ENCODE data around the gene CGGBP1.

Gene CGGBP1

DNA sequence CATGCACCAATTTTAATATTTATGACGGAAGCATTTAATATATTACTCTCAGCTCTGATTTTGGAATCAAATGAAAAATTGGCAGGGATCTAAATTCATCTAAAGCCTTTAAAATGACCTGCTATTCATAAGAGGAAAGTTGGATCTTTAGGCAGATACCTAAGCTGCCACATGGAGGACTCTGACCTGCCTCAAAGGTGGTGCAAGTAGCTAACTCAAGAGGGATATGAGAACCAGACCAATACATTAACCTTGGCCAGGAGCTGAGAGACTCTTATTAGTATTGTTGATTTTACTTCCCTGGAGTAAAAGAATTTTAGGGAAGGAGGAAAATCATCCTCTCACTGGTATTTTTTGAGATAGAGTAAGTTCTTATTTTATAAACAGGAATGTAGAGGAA is 17.9 kb upstream of the CGGBP1 start:
- Histone ChIP-seq H3K9me3 (replicated peaks; ENCODE audit: insufficient read depth, low read length) (no peaks in the 10 kb centered on the region), H3K79me2 (ENCODE audit: low read length) (peaks cover 97% of the 10 kb centered on the region), H3K4me1 (ENCODE audit: low read length) (no peaks in the 10 kb centered on the region), H3K36me3 (replicated peaks; ENCODE audit: insufficient read depth, low read length) (no peaks in the 10 kb centered on the region), H3K9me2 (replicated peaks; ENCODE audit: insufficient read depth, low read length) (no peaks in the 10 kb centered on the region), H4K20me1 (ENCODE audit: insufficient read depth, low read length) (no peaks in the 10 kb centered on the region), H3K27ac (ENCODE audit: low read length) (no peak overlapping the region), H3K9ac (ENCODE audit: low read length) (no peak overlapping the region), H3F3A (ENCODE audit: insufficient read depth, low read length) (no peaks in the 10 kb centered on the region), H2AFZ (ENCODE audit: low read length) (no peak overlapping the region), H3K4me2 (ENCODE audit: low read depth, low read length) (no peak overlapping the region), H3K4me3 (ENCODE audit: low read length) (no peak overlapping the region), H3K27me3 (replicated peaks; ENCODE audit: insufficient read depth, low read length) (no peaks in the 10 kb centered on the region)
- no peak for DNase-seq
- no peak for TF ChIP-seq EZH2 (optimal IDR thresholded peaks at IDR 0.05; ENCODE audit: low read depth, low read length)
- TF ChIP-seq EZH2phosphoT487 (IDR thresholded peaks at IDR 0.05; ENCODE audit: low read length): no peak
- no peak for TF ChIP-seq CTCF (IDR thresholded peaks at IDR 0.05; ENCODE audit: low read length)

- H3K9ac ChIP-seq (ENCODE audit: low read length): no peak overlapping the region
- no peaks in the 10 kb centered on the region for H3K36me3 ChIP-seq (replicated peaks; ENCODE audit: insufficient read depth, low read length)
- no peak overlapping the region for H2AFZ ChIP-seq (ENCODE audit: low read length)
- H3K27ac ChIP-seq (ENCODE audit: low read length): no peak overlapping the region
- H3K79me2 ChIP-seq (ENCODE audit: low read length): peaks cover 95% of the 10 kb centered on the region
- no peaks in the 10 kb centered on the region for H3K4me1 ChIP-seq (ENCODE audit: low read length)
- DNase-seq: no peak
- no peaks in the 10 kb centered on the region for H3K27me3 ChIP-seq (replicated peaks; ENCODE audit: insufficient read depth, low read length)
- H3K9me2 ChIP-seq (replicated peaks; ENCODE audit: insufficient read depth, low read length): no peaks in the 10 kb centered on the region
- H3K4me2 ChIP-seq (ENCODE audit: low read depth, low read length): no peak overlapping the region
- TF ChIP-seq EZH2 (optimal IDR thresholded peaks at IDR 0.05; ENCODE audit: low read depth, low read length) (no peak), EZH2phosphoT487 (IDR thresholded peaks at IDR 0.05; ENCODE audit: low read length) (no peak), CTCF (IDR thresholded peaks at IDR 0.05; ENCODE audit: low read length) (no peak)
- no peak overlapping the region for H3K4me3 ChIP-seq (ENCODE audit: low read length)
- H3K9me3 ChIP-seq (replicated peaks; ENCODE audit: insufficient read depth, low read length): no peaks in the 10 kb centered on the region
- H4K20me1 ChIP-seq (ENCODE audit: insufficient read depth, low read length): no peaks in the 10 kb centered on the region
- H3F3A ChIP-seq (ENCODE audit: insufficient read depth, low read length): no peaks in the 10 kb centered on the region
These were observed 16.7 kb upstream of the CGGBP1 start for GRCh38 chr3:88075497-88075896.

DNA sequence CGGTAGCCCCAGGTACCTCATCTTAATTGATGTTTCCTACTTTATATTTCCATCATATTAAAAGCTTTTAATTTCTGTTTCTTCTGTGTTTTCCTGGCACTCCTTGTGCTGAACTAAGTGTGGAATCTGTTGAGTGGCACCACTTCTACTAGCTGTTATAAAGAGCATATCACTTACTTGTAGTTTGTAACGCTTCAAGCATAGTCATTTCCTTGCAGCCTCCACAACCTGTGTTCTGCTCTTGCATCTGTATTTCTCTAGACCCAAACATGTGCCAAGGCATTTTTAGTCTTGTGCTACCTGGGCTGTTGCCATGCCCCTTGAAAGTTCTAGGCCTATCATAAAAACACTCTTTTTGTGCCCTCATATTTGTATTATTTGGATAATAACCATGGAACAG is 16.3 kb upstream of the CGGBP1 start:
- Histone ChIP-seq H3K79me2 (ENCODE audit: low read length) (peaks cover 95% of the 10 kb centered on the region), H3K9ac (ENCODE audit: low read length) (no peak overlapping the region), H4K20me1 (ENCODE audit: insufficient read depth, low read length) (no peaks in the 10 kb centered on the region), H3K9me2 (replicated peaks; ENCODE audit: insufficient read depth, low read length) (no peaks in the 10 kb centered on the region), H2AFZ (ENCODE audit: low read length) (no peak overlapping the region), H3F3A (ENCODE audit: insufficient read depth, low read length) (no peaks in the 10 kb centered on the region), H3K27me3 (replicated peaks; ENCODE audit: insufficient read depth, low read length) (no peaks in the 10 kb centered on the region), H3K9me3 (replicated peaks; ENCODE audit: insufficient read depth, low read length) (no peaks in the 10 kb centered on the region), H3K27ac (ENCODE audit: low read length) (no peak overlapping the region), H3K4me3 (ENCODE audit: low read length) (no peak overlapping the region), H3K4me2 (ENCODE audit: low read depth, low read length) (no peak overlapping the region), H3K36me3 (replicated peaks; ENCODE audit: insufficient read depth, low read length) (no peaks in the 10 kb centered on the region), H3K4me1 (ENCODE audit: low read length) (no peaks in the 10 kb centered on the region)
- no peak for DNase-seq
- TF ChIP-seq CTCF (IDR thresholded peaks at IDR 0.05; ENCODE audit: low read length) (no peak), EZH2 (optimal IDR thresholded peaks at IDR 0.05; ENCODE audit: low read depth, low read length) (no peak), EZH2phosphoT487 (IDR thresholded peaks at IDR 0.05; ENCODE audit: low read length) (no peak)

Measured in MM.1S (cell line).